ENCODE data around the gene PPIC. TPM values are rescaled to one million over a fixed set of nuclear protein-coding genes. Genes with fewer than 3 reads are reported as not detected.

Gene PPIC
- not detected for total RNA-seq
- not detected for polyA plus RNA-seq
- not detected for total RNA-seq

- no peak within 1 kb of the TSS for H3K4me3 ChIP-seq (ENCODE audit: low read length)
Measured at GRCh38 chr5:123036391-123037103, at the start of gene PPIC. Gene PPIC (minus strand): TSS chr5:123036725. CDS start chr5:123036625, 100 bp downstream.

GRCh38 chr5:123085638-123086286, 49.2 kb upstream of the PPIC start:
- Histone ChIP-seq H3K4me3 (ENCODE audit: low read length) (no peak overlapping the region), H3K27me3 (ENCODE audit: control insufficient read depth in 2 of 2, insufficient read depth in 2 of 2, low read length in 2 of 2) (no peaks in the 10 kb centered on the region), H3K4me1 (ENCODE audit: control insufficient read depth in 2 of 2, insufficient read depth in 2 of 2, low read length in 2 of 2) (no peaks in the 10 kb centered on the region), H3K9me3 (ENCODE audit: control insufficient read depth in 2 of 3, low read length in 3 of 3) (no peaks in the 10 kb centered on the region), H3K27ac (ENCODE audit: low read depth, low read length) (no peak overlapping the region), H3K36me3 (ENCODE audit: control insufficient read depth in 2 of 3, insufficient read depth in 3 of 3, low read length in 3 of 3) (no peaks in the 10 kb centered on the region)
- no peak overlapping the region for H3K4me3 Mint-ChIP-seq
- no peak for DNase-seq
- H3K27ac Mint-ChIP-seq, result no peak overlapping the region
- peaks cover 59 to 80% (median 75%) of the 10 kb centered on the region in 5 donors for H3K27me3 Mint-ChIP-seq
- intact Hi-C loops (cut with micrococcal nuclease), result no loop called here
- peaks cover 4 to 21% (median 14%) of the 10 kb centered on the region in 7 donors for H3K4me1 Mint-ChIP-seq
- peaks cover 0 to 8% (median 0%) of the 10 kb centered on the region in 11 donors for H3K9me3 Mint-ChIP-seq
- no peaks in the 10 kb centered on the region for H3K36me3 Mint-ChIP-seq
- POLR2A ChIA-PET, result no interaction called here
- CTCF ChIA-PET, result no interaction called here
- ATAC-seq, result no peak

More at GRCh38 chr5:123036391-123037103, at the start of gene PPIC:
- Mint-ChIP-seq H3K4me3 (peak within 1 kb of the TSS; percentile 11 to 74 (median 62)), H3K27me3 (peaks cover 57 to 82% (median 66%) of the 10 kb centered on the region in 5 donors), H3K36me3 (no peaks in the 10 kb centered on the region), H3K4me1 (peaks cover 0 to 17% (median 9%) of the 10 kb centered on the region in 7 donors), H3K9me3 (peaks cover 0 to 4% (median 0%) of the 10 kb centered on the region in 11 donors), H3K27ac (no peak within 1 kb of the TSS)
- ATAC-seq (peak; percentile 14), DNase-seq (peak in 2 of 9 donors; percentile 4 to 27)
- Histone ChIP-seq H3K27me3 (ENCODE audit: control insufficient read depth in 2 of 2, insufficient read depth in 2 of 2, low read length in 2 of 2) (no peaks in the 10 kb centered on the region), H3K27ac (ENCODE audit: low read depth, low read length) (no peak within 1 kb of the TSS), H3K36me3 (ENCODE audit: control insufficient read depth in 2 of 3, insufficient read depth in 3 of 3, low read length in 3 of 3) (no peaks in the 10 kb centered on the region), H3K9me3 (ENCODE audit: control insufficient read depth in 2 of 3, low read length in 3 of 3) (no peaks in the 10 kb centered on the region), H3K4me1 (ENCODE audit: control insufficient read depth in 2 of 2, insufficient read depth in 2 of 2, low read length in 2 of 2) (peaks cover 0 to 5% of the 10 kb centered on the region in 2 donors)
- POLR2A ChIA-PET, result no interaction called here
- intact Hi-C loops (cut with micrococcal nuclease), result loop anchor here in 1 of 2 donors (5.0 kb wide), 1 partner anchor 56 kb away; no protein-coding TSS in a partner anchor
- CTCF ChIA-PET, result no interaction called here

GRCh38 chr5:123084730-123085605, 48.4 kb upstream of the PPIC start:
- Histone ChIP-seq H3K36me3 (ENCODE audit: control insufficient read depth in 2 of 3, insufficient read depth in 3 of 3, low read length in 3 of 3) (no peaks in the 10 kb centered on the region), H3K27me3 (ENCODE audit: control insufficient read depth in 2 of 2, insufficient read depth in 2 of 2, low read length in 2 of 2) (no peaks in the 10 kb centered on the region), H3K9me3 (ENCODE audit: control insufficient read depth in 2 of 3, low read length in 3 of 3) (no peaks in the 10 kb centered on the region), H3K4me1 (ENCODE audit: control insufficient read depth in 2 of 2, insufficient read depth in 2 of 2, low read length in 2 of 2) (no peaks in the 10 kb centered on the region), H3K27ac (ENCODE audit: low read depth, low read length) (no peak overlapping the region), H3K4me3 (ENCODE audit: low read length) (no peak overlapping the region)
- Mint-ChIP-seq H3K9me3 (peaks cover 0 to 8% (median 0%) of the 10 kb centered on the region in 11 donors), H3K4me3 (no peak overlapping the region), H3K27me3 (peaks cover 58 to 83% (median 77%) of the 10 kb centered on the region in 5 donors), H3K27ac (no peak overlapping the region), H3K36me3 (no peaks in the 10 kb centered on the region), H3K4me1 (peaks cover 4 to 20% (median 13%) of the 10 kb centered on the region in 7 donors)
- ChIA-PET CTCF (no interaction called here), POLR2A (no interaction called here)
- ATAC-seq (no peak), DNase-seq (no peak)
- intact Hi-C loops (cut with micrococcal nuclease), result no loop called here

GRCh38 chr5:123083298-123083697, 46.8 kb upstream of the PPIC start:
- intact Hi-C loops (cut with micrococcal nuclease), result no loop called here
- no peak overlapping the region for H3K27ac ChIP-seq (ENCODE audit: low read depth, low read length)
- H3K27ac Mint-ChIP-seq, result no peak overlapping the region
- H3K36me3 ChIP-seq (ENCODE audit: control insufficient read depth in 2 of 3, insufficient read depth in 3 of 3, low read length in 3 of 3), result no peaks in the 10 kb centered on the region
- no peaks in the 10 kb centered on the region for H3K4me1 ChIP-seq (ENCODE audit: control insufficient read depth in 2 of 2, insufficient read depth in 2 of 2, low read length in 2 of 2)
- no peak overlapping the region for H3K4me3 ChIP-seq (ENCODE audit: low read length)
- H3K27me3 Mint-ChIP-seq, result peaks cover 62 to 81% (median 77%) of the 10 kb centered on the region in 5 donors
- ChIA-PET POLR2A (no interaction called here), CTCF (no interaction called here)
- no peaks in the 10 kb centered on the region for H3K36me3 Mint-ChIP-seq
- peaks cover 0 to 8% (median 0%) of the 10 kb centered on the region in 11 donors for H3K9me3 Mint-ChIP-seq
- DNase-seq (no peak), ATAC-seq (no peak)
- peaks cover 0 to 13% (median 8%) of the 10 kb centered on the region in 7 donors for H3K4me1 Mint-ChIP-seq
- no peaks in the 10 kb centered on the region for H3K9me3 ChIP-seq (ENCODE audit: control insufficient read depth in 2 of 3, low read length in 3 of 3)
- H3K4me3 Mint-ChIP-seq, result no peak overlapping the region
- H3K27me3 ChIP-seq (ENCODE audit: control insufficient read depth in 2 of 2, insufficient read depth in 2 of 2, low read length in 2 of 2), result no peaks in the 10 kb centered on the region

- Histone ChIP-seq H3K36me3 (ENCODE audit: control insufficient read depth in 2 of 3, insufficient read depth in 3 of 3, low read length in 3 of 3) (no peaks in the 10 kb centered on the region), H3K4me1 (ENCODE audit: control insufficient read depth in 2 of 2, insufficient read depth in 2 of 2, low read length in 2 of 2) (no peaks in the 10 kb centered on the region), H3K4me3 (ENCODE audit: low read length) (no peak overlapping the region), H3K9me3 (ENCODE audit: control insufficient read depth in 2 of 3, low read length in 3 of 3) (no peaks in the 10 kb centered on the region), H3K27ac (ENCODE audit: low read depth, low read length) (no peak overlapping the region), H3K27me3 (ENCODE audit: control insufficient read depth in 2 of 2, insufficient read depth in 2 of 2, low read length in 2 of 2) (no peaks in the 10 kb centered on the region)
- Mint-ChIP-seq H3K27me3 (peaks cover 45 to 67% (median 60%) of the 10 kb centered on the region in 5 donors), H3K36me3 (no peaks in the 10 kb centered on the region), H3K27ac (no peak overlapping the region), H3K9me3 (peaks cover 0 to 2% (median 0%) of the 10 kb centered on the region in 11 donors), H3K4me3 (no peak overlapping the region), H3K4me1 (no peaks in the 10 kb centered on the region)
- ChIA-PET POLR2A (no interaction called here), CTCF (no interaction called here)
- intact Hi-C loops (cut with micrococcal nuclease), result no loop called here
- DNase-seq, result no peak
- no peak for ATAC-seq
Measured at GRCh38 chr5:123080215-123080614, 43.7 kb upstream of the PPIC start.

GRCh38 chr5:123075521-123076163, 39.1 kb upstream of the PPIC start:
- H3K4me1 ChIP-seq (ENCODE audit: control insufficient read depth in 2 of 2, insufficient read depth in 2 of 2, low read length in 2 of 2), result no peaks in the 10 kb centered on the region
- Mint-ChIP-seq H3K36me3 (no peaks in the 10 kb centered on the region), H3K27me3 (peaks cover 23 to 53% (median 40%) of the 10 kb centered on the region in 5 donors), H3K4me1 (no peaks in the 10 kb centered on the region), H3K4me3 (no peak overlapping the region), H3K27ac (no peak overlapping the region), H3K9me3 (peaks cover 0 to 4% (median 0%) of the 10 kb centered on the region in 11 donors)
- no peaks in the 10 kb centered on the region for H3K27me3 ChIP-seq (ENCODE audit: control insufficient read depth in 2 of 2, insufficient read depth in 2 of 2, low read length in 2 of 2)
- intact Hi-C loops (cut with micrococcal nuclease), result no loop called here
- H3K4me3 ChIP-seq (ENCODE audit: low read length), result no peak overlapping the region
- H3K27ac ChIP-seq (ENCODE audit: low read depth, low read length), result no peak overlapping the region
- no peak for DNase-seq
- H3K36me3 ChIP-seq (ENCODE audit: control insufficient read depth in 2 of 3, insufficient read depth in 3 of 3, low read length in 3 of 3), result no peaks in the 10 kb centered on the region
- ChIA-PET CTCF (no interaction called here), POLR2A (no interaction called here)
- no peak for ATAC-seq
- H3K9me3 ChIP-seq (ENCODE audit: control insufficient read depth in 2 of 3, low read length in 3 of 3), result no peaks in the 10 kb centered on the region

Measured in naive thymus-derived CD4-positive, alpha-beta T cell (primary cell).